GM18951 (cell line): ENCODE data around the gene ORC2.
A peak's percentile ranks its signal among the peaks of the same experiment; 100 is the strongest.
"Not testable (repeated sequence)": the region's sequence is repeated elsewhere in the genome, so short reads cannot be mapped to it uniquely, and the experiment has no call there.

Source experiments
- POLR2A ChIP-seq: IDR thresholded peaks from 4 replicates; pipeline ENCODE4 v1.6.1; 2011; ENCODE audit warnings: mild to moderate bottlenecking; ENCODE audit not compliant: insufficient read length, insufficient read depth; ENCODE audit errors: extremely low read depth
- in situ Hi-C: fragments of 300-500 bp; cut with MboI; formaldehyde crosslinking; loops from one replicate; pipeline ENCODE4 v1.12.0; 2022; ENCODE audit warnings: low sequenced_read_pairs, mixed read lengths, inconsistent platforms; ENCODE audit not compliant: unreplicated experiment

Gene ORC2

DNA sequence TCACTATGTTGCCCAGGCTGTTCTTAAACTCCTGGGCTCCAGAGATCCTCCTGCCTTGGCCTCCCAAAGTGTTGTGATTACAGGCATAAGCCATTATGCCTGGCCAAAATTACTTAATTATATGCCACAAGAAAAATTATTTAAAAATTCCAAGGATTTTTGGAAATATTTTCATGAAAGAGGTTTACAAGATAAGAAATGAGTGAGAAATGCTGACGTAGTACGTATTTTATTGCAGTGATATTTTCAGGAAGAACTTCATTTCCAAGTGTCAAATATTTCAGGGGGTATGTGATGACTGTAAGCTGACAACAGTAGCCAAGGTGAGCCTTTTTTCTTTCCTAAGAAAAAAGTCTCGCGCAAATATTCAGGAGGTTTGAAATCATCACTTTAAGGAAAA, 53.5 kb downstream of the ORC2 start:
- in situ Hi-C loops = loop anchor here (10.0 to 25.0 kb wide), 2 partner anchors 165 to 452 kb away; partner anchors contain the start of genes FLACC1, HYCC2 and NDUFB3
- TF ChIP-seq POLR2A = no peak

DNA sequence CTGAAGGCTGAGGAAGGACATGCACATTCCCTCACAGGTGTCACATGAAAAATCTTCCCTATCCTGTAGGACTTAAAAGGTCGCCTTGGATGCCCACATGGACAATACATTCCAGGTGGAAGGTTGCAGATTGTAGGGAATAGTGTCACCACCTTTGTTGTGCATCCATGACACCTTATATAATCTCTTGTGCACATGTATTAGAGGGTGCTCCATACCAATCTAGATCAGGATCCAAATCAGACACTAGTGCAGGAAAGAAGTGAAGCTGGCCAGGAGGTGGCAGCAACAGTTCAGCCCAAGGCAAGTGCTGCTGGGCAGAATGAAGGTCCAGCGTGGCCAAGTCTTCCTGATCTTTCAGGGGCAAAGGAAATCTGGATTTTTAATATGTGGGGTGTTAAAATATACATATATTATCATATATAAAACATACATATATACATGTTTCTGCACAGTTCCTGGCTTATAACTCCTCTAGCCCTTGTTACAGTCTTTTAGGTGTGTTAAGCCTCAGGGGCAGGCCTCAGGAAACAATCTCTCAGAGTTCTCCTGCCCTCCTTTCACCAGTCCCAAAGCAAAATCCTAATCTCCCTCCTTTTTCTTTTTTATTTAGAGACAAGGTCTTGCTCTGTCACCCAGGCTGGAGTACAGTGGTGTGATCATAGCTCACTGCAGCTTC, 57.7 kb downstream of the ORC2 start:
- in situ Hi-C loops = loop anchor here (10.0 to 25.0 kb wide), 2 partner anchors 169 to 457 kb away; partner anchors contain the start of genes FLACC1, HYCC2 and NDUFB3
- TF ChIP-seq POLR2A = no peak

DNA sequence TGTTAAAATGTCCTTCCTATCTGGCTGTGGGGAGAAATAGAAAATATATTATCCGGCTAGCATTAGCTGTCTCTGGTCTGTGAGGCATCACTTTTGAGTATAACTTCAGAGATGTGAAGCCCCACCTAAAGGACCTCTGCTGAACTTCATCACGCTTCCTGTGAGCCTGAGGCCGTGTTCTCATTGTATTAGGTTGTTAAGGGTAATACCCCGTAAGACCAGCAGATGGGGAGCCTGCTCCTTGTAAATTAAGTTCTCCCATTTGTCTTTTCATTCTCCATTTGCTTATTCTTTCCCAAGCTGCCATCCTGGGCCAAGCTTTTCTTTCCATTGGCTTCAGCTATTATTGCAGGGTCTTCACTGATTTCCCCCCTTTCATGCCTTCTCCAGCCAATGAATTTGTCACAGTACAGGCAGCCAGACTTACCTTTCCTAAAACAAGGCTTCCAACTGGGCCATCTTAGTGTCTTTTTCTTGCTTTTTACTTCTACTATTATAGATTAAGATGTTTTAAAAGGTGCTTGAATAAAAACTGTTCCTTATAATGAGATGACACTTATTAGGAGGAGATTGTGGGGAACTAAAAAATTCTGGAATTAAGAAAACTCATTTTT, 61.9 kb downstream of the ORC2 start:
- TF ChIP-seq POLR2A = no peak
- in situ Hi-C loops = loop anchor here (10.0 to 25.0 kb wide), 2 partner anchors 173 to 461 kb away; partner anchors contain the start of genes FLACC1, HYCC2 and NDUFB3

DNA sequence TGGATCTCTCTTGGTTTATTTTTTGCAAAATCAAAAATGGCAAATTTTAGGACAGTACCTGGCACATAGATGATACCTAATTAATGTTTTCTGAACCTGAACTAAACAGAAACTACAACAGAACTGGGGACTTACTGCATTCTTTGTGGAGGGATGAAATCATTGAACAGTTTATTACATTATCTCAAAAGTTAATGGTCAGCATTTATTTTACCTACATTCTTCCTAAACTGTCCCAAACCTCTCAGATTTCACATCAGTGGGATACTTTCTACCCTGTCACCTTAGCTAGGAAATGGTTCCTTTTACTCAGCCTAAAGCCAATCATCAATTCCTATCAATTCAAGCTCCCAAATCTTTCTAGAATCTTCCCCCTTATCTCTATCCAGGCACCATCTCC, 64.0 kb downstream of the ORC2 start:
- in situ Hi-C loops = loop anchor here (5.0 kb wide), 1 partner anchor 268 kb away; no protein-coding TSS in a partner anchor
- no peak for TF ChIP-seq POLR2A

DNA sequence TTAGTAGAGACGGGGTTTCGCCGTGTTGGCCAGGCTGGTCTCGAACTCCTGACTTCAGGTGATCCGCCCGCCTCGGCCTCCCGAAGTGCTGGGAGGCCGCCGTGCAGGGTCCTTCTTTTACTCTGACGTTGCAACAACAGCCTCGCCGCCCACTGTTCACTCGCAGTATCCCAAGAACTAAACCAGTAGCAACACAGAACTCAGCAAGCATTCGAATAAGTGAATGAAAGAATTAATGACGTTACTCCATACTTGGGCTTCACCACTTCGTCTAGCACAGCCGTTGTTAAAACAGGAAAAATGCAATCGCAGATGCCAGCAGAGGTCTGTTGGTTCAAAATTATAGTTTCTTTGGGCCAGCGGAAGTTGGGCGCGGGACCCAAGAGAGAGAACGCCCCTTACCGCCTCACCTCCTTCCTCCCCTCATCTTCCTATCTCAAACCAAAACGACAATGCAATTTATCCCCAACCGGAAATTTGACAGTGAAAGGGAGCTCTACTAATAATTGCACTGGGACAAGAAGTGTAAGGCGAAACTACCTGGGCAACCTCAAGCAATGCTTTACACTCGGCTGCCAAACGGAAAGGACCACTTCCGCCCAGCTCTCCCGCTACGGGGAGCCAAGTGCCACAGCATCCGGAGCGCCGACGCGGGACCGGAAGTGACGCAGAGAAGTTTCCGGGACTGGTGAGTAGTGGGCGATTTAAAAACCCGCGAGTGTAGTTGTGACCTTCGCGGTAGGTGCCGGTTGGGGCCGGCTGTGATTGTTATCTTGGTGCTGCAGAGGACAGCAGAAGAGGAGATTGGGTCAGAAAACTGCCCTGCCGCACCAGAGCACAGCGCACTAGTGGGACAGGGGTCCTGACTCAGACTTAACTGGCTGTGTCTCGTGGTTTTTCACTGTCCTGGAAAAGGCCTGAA, 74.5 kb downstream of the ORC2 start, which contains the start of the genes NIF3L1 and PPIL3:
Gene NIF3L1, plus strand, starts transcription at position 668 of the 922 bp plus-strand sequence. CDS start 2,573 bp downstream, outside the sequence.
Gene PPIL3, minus strand, starts transcription at position 374 of the 922 bp plus-strand sequence. CDS start 1,462 bp downstream, outside the sequence.
- in situ Hi-C loops = no loop called here
- TF ChIP-seq POLR2A = peak; percentile 72

DNA sequence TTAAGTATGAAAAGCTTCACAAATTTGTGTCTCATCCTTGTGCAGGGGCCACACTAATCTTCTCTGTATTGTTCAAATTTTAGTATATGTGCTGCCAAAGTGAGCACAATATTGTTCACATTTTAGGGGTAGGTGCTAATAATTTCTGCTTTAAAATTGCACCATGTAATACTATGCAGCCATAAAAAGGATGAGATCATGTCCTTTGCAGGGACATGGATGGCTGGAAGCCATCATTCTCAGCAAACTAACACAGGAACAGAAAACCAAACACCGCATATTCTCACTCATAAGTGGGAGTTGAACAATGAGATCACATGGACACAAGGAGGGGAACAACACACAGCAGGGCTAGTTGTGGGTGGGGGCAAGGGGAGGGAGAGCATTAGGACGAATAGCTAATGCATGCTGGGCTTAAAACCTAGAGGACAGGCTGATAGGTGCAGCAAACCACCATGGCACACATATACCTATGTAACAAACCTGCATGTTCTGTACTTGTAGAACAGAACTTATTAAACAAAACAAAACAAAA, 81.7 kb downstream of the ORC2 start:
- in situ Hi-C loops = not testable (repeated sequence)

DNA sequence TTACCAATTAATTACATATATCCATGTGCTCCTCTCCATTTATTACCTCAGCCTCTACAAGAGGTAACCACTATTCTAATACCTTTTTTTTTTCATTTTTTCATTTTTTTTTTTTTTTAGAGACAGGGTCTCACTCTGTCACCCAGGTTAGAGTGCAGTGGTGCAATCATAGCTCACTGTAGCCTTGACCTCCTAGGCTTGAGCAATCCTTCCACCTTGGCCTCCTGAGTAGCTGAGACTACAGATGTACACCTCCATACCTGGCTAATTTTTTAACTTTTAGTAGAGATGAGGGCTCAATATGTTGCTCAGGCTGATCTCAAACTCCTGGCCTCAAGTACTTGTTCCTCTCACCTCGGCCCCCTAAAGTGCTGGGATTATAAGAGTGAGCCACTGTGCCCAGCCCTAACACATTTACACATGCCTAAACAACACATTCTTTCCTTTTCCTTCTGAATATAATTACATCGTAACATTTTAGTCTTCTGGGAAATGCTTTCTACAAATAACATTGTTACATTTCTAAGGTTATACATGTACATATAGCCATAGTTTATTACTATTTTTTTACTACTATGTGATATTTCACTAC, 85.1 kb downstream of the ORC2 start:
- no peak for TF ChIP-seq POLR2A
- in situ Hi-C loops = no loop called here

DNA sequence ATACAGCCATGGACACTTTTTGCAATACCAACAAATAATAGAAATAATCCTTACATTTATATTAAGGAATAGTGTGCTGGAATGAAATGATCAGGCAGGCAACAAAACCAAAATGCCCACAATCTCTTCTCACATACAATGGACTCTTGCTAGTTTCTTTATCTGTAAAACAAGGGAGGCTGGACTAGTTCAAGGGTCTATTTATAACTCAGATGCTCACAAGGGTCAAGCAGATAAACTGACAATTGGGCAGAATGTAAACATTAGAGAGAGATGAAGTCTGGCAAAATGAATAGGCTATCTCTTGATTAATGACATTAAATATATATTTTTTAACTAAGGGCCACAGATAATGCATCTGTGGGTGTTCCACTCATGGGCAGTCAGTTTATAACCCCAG, 86.0 kb downstream of the ORC2 start:
- TF ChIP-seq POLR2A = no peak
- in situ Hi-C loops = no loop called here

DNA sequence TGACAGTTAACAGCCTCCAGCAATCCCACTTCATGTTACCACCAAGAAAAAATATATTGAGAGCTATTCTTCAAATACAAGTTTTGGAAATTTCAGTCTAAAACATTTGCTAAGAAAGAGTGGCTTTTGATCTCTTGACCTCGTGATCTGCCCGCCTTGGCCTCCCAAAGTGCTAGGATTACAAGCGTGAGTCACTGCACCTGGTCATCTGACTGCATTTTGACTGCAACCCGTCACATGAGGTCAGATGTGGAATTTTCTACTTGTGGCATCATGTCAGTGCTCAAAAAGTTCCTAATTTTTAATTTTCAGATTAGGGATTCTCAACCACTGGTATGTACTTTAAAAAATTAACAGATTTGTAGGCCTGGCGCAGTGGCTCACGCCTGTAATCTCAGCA, 89.9 kb downstream of the ORC2 start:
- in situ Hi-C loops = no loop called here

DNA sequence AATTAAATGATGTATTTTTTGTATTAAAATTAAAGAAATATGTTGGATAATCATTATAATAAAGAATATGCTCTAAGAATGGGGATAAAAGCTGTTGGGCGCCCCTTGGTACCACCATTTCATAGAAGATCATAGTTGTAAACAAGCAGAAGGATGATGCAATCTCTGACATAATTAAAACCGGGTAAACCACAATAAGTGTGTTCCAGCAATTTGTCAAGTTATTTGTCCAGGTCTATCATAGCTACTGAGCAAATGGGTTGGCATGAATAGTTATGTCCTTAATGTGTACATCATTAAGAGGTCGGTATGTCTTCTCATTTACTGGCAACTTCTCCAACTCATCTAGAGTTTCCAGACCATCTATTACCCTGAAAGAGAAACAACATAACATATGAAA, 92.3 kb downstream of the ORC2 start:
- TF ChIP-seq POLR2A = no peak
- in situ Hi-C loops = no loop called here

More for the DNA sequence above, 89.9 kb downstream of the ORC2 start:
- TF ChIP-seq POLR2A = no peak

DNA sequence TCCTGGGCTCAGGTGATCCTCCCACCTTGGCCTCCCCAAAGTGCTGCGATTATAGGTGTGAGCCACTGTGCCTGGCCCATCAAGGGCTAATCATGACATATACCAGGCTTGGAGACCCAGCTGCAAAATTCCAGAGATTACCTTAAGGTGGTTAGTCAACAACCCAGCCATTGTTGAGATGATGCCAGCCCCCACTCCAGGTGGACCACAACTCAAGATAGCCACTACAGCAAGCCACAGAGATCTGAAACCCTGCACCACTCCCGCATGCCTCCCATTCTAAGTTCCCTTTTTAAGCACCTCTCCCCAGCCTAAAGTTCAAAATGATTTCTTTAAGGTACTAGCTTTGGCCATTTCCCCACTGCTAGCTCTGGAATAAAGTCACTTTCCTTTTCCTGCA, 94.4 kb downstream of the ORC2 start:
- in situ Hi-C loops = no loop called here
- TF ChIP-seq POLR2A = no peak
